Measurements from ENCODE around the gene P2RX7.
A peak's percentile ranks its signal among the peaks of the same experiment; 100 is the strongest.
"Not testable (repeated sequence)": the region's sequence is repeated elsewhere in the genome, so short reads cannot be mapped to it uniquely, and the experiment has no call there.

P2RX7 gene

DNA sequence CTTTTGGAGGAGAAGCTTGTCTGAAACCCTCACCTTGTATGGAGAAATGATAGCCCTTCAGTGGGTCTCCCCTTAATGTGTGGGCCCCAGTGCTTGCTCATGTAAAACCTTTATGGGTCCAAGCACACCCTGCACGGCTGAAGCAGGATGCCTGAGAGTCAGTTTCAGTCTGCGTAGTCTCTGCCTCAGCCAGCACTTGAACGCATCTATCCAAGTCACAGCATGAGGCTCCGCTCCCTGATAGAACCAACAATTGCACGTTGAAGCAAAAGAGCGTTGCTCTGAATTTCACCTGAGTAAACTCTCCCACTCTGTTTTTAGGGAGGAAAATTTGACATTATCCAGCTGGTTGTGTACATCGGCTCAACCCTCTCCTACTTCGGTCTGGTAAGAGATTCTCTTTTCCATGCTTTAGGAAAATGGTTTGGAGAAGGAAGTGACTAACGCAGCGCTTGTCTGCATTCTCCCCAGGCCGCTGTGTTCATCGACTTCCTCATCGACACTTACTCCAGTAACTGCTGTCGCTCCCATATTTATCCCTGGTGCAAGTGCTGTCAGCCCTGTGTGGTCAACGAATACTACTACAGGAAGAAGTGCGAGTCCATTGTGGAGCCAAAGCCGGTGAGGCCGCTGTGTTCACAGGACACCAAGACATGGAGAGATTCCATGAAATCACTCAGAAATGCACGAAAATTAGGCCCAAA lies 44.3 kb downstream of the P2RX7 start:
- no peak for DNase-seq

DNA sequence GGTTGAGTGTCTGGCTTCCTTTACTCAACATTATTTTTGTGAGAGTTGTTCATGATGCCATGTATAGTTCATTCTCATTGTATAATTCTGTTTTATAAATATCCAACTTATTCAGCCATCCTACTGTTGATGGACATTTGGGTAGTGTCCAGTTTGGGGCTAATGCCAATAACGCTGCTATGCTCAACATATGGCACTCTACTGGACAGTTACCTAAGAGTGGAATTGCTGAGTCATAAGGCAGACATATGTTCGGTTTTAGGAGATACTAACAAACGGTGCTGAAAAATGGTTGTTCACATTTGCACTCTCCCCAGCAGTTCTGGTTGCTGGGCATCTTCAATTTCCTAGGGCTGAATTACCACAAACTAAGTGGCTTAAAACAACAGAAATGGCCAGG lies 48.5 kb downstream of the P2RX7 start:
- DNase-seq = no peak

DNA sequence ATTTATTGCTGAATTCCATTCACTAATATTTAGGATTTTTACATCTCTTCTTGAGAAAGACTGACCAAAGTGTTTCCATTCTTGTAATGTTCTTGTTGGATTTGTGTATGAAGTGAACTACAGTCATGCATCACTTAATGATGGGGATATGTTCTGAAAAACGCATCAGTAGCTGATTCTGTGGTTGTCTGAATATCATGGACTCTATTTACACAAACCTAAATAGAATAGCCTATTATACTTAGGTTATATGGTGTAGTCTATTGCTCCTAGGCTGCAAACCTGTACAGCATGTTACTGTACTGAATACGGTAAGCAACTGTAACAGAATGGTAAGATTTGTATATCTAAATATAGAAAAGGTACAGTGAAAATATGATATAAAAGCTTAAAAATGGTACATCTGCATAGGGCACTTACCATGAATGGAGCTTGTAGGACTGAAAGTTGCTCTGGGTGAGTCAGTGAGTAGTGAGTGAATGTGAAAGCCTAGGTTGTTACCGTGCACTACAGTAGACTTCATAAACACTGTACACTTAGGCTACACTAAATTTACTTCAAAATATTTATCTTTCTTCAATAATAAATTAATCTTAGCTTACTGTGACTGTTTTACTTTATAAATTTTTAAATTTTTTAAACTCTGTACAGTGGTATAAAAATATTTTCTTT lies 49.7 kb downstream of the P2RX7 start:
- DNase-seq = peak; percentile 12

DNA sequence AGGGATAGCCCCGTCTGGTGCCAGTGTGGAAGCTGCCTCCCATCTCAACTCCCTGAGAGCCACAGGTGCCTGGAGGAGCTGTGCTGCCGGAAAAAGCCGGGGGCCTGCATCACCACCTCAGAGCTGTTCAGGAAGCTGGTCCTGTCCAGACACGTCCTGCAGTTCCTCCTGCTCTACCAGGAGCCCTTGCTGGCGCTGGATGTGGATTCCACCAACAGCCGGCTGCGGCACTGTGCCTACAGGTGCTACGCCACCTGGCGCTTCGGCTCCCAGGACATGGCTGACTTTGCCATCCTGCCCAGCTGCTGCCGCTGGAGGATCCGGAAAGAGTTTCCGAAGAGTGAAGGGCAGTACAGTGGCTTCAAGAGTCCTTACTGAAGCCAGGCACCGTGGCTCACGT lies 51.7 kb downstream of the P2RX7 start:
- no peak for DNase-seq

DNA sequence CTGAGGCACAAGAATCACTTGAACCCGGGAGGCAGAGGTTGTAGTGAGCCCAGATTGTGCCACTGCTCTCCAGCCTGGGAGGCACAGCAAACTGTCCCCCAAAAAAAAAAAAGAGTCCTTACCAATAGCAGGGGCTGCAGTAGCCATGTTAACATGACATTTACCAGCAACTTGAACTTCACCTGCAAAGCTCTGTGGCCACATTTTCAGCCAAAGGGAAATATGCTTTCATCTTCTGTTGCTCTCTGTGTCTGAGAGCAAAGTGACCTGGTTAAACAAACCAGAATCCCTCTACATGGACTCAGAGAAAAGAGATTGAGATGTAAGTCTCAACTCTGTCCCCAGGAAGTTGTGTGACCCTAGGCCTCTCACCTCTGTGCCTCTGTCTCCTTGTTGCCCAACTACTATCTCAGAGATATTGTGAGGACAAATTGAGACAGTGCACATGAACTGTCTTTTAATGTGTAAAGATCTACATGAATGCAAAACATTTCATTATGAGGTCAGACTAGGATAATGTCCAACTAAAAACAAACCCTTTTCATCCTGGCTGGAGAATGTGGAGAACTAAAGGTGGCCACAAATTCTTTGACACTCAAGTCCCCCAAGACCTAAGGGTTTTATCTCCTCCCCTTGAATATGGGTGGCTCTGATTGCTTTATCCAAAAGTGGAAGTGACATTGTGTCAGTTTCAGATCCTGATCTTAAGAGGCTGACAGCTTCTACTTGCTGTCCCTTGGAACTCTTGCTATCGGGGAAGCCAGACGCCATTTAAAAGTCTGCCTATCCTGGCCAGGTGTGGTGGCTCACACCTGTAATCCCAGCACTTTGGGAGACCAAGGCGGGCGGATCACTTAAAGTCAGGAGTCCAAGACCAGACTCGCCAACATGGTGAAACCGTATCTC lies 52.6 kb downstream of the P2RX7 start:
- no peak for DNase-seq

DNA sequence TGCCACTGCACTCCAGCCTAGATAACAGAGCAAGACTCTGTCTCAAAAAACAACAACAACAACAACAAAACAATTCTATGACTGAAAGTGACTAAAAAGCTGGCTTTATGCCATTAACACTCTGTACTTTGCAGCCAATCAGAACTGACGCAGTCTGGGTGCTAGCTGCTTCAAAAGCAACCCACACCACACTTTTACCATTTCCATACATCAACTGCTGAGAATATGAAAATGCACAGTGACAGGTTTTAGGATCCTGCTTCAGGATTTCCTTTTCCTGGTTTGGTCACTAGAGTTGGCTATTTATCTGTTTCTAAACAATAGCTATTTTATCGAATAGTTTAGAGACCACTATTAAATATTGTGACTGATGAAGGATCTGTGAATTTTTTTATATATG lies 54.1 kb downstream of the P2RX7 start:
- DNase-seq = no peak

DNA sequence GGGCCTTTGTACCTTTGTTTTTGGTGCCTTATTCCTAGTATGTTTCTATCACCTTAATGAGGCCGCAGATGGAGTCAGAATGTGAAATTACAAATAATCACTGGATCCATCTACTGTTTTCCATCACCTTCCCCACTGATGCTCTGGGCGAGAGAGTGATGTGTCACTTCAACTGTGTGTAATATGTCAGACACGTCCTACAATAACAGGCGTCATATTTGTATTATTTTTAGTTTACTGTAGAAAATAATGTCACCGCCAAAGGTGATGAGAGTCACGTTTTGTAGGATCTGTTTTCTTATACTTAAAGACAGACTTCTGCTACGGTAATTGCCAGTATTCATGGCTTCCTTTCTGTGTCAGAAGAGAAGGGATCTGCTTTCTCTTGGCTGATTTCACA lies 54.8 kb downstream of the P2RX7 start:
- no peak for DNase-seq

DNA sequence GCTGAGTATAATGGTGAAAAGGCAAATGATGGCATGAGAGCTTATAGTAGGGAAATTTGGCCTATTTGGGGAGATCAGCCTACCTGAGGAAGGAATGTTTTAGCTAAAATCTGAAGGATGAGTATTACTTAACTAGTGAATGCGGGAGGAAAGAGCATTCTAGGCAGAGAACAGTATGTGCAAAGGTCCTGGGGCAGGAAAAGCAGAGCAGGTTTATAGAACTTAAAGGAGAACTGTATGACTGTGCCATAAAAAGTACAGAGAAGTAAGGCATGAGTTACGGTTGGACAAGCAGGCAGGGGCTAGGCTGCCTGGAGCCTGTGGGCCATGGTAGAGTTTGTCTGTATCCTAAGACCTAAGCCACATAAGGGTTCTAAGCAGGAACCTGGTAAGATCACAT lies 55.6 kb downstream of the P2RX7 start:
- DNase-seq = no peak

DNA sequence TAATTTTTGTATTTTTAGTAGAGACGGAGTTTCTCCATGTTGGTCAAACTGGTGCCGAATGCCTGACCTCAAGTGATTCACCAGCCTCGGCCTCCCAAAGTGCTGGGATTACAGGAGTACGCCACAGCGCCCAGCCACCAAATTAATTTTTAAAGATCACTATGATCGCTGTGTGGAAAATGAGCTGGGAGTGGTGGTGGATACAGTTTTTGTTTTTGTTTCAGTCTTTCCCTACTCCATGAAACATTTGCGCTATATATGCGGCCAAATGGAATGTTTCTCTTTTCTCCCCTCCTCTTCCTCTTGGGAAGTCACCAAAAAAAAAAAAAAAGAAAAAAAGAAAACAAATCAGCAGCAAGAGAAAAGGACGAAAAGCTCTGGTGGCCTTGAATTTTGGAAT lies 56.5 kb downstream of the P2RX7 start:
- DNase-seq = no peak

DNA sequence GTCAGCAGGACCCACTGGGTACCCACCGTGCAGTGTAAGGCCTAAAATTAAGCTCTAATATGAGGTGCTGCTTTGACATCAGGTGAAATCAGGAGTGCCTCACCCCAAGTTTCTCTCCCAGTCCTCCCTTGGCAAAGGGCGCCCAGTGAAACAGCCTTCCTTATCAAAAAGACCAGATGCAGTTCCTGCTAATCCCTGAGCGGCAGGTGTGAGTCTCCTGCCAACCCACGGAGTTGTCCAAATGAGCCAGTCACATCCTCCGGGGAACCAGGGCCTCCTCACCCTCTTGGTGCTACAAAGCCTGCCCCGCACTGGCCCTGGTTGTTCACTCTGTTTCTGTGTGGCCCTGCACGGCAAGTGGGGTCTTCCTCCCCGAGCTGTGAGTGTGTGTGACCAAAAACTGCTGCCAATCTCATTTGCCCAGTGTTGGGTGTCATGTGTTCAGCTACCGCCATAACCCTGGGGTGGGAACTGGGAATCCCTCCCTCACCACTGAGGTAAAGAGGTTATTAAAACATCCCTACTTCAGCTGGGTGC lies 57.0 kb downstream of the P2RX7 start:
- no peak for DNase-seq

DNA sequence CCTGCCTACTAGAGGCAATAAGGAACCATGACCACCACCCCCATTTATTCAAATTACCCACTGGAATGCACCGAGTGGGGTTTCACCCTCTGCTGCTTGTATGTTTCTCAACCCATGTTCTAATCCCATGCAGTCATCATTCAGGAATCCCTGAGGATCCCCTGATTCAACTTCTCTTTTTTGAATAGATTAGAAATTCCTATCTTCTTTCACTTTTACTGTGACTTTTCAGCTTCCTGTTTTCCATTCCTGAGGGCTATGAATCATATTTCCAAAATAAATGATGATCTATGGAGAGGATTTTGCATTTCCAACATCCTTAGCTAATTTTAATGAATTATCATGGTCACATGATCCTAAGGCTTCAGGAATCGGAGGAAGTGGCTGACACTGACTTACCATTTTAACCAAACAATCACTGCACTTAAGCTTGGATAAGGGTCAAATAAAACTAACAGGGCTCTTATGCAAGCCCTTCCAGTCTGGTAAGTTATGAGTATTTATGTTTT lies 57.9 kb downstream of the P2RX7 start:
- DNase-seq = no peak

DNA sequence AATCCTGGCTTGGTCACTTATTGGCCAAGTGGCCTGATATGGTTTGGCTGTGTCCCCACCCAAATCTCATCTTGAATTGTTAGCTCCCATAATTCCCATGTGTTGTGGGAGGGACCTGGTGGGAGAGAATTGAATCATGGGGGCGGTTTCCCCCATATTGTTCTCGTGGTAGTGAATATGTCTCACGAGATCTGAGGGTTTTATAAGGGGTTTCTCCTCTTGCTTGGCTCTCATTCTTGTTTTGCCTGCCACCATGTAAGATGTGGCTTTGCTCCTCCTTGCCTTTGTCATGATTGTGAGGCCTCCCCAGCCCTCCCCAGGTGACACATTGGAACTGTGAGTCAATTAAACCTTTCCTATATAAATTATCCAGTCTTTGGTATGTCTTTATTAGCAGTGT lies 58.5 kb downstream of the P2RX7 start:
- no peak for DNase-seq

DNA sequence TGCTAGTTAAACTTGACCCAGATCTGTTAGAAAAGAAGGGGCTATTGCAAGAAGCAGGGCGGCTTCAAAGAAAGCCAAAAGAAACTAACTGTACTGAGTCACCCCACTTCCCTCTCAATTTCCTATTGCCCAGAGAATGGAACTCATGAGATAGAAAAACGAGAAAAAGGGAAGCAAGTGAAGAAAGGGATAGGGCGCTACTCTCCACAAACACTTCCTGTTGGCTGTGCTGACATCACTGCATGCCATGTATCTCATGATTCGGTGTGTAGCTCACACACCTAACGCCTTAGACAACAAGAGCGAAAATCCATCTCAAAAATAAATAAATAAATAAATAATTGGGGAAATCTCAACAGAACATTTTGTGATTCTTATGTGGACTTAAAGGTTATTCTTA lies 64.2 kb downstream of the P2RX7 start:
- no peak for DNase-seq

DNA sequence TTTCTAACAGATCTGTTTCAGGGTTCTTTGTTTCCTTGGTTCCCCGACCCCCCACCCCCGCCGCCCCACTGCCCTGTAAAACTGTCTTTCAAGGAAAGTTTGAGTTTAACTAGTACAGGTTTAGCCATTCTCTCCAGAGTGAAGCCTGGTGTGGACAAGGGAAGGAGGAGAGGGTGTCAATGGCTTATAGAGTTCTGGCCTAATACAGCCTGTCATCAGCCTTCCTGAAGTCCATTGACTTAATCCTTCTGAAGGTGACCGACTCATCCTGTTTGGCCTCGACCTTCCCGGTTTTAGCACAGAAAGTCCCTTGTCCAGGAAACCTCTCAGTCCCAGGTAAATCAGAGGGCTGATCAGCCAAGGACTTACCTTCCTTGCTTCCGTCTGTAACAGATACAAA lies 66.3 kb downstream of the P2RX7 start:
- DNase-seq = no peak

DNA sequence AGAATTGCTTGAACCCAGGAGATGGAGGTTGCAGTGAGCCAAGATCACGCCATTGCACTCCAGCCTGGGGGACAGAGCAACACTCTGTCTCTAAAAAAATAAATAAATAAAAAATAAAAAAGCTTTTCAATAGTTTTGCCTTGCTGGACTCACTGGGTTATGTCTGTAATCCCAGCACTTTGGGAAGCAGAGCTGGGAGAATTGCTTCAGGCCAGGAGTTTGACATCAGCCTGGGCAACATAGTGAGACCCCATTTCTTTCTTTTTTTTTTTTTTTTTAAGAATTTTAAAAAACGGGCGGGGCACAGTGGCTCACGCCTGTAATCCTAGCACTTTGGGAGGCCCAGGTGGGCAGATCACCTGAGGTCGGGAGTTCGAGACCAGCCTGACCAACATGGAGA lies 68.5 kb downstream of the P2RX7 start:
- not testable (repeated sequence) for DNase-seq

DNA sequence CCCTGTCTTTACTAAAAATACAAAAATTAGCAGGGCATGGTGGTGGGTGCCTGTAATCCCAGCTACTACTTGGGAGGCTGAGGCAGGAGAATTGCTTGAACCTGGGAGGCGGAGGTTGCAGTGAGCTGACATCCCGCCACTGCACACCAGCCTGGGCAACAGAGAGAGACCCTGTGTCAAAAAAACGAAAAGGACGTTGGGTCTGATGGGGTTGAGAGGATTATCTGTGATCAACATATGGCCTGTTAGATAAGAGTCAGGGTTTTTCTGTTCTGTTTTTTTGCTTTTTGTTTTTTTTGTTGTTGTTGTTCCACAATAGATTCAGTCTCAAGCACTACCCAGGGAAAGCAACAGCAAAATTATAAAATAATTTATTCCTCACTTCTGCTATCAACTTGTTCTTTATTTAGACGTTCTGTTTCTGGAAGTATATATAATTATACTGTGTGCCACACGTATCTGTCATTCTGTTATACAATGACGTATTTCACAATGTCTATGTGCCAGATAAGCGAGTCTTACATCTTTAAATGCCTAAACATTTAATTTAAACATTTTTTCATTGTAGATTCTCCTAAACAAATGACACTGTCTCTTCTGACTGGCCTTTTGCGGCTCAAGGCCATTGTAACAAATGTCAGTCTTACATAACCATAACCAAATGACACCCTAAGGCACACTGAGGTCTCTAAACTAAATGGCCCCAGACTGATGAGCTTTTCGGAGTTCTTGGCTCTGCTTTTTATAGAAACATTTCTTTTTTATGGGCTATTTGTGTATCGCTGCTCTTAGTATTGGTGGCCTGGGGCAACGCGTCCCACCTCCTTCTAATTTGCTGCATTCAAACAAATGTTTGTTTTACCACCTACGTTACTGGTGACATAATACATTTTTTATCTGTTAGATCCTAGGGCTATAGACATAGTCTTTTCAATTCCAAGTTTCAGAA lies 70.0 kb downstream of the P2RX7 start:
- no peak for DNase-seq

DNA sequence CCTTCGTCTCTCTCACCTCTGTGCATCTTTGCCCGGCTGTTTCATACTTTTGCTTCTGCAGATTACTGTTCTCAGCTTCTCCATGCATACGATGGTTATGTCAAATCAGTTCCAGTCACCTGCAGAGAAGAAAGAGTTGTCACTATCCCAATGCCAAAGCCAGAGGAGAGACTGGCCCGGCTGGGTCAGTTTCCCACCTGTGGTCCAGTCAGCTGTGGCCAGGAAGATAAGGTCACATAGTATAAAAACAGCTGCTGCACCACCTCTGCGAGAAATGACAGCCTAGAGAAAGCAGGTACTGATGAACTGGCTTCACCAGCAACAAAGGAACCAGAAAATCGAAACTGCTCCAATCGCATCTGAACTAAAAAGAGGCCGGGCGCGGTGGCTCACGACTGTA lies 70.8 kb downstream of the P2RX7 start:
- no peak for DNase-seq

DNA sequence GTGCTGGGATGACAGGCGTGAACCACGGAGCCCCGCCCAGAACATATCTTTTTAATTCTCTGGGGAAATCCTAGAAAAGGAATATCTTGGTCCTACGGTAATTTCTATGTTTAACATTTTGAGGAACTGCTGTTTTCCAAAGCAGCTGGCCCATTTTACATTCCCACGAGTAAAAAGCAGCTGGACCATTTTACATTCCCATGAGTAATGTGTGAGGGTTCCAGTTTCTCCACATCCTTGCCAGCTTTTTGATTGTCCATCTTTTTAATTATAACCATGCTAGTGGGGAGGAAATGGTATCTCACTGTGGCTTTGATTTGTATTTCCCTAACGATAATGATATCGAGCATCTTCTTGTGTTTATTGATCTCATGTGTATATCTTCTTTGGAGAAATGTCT lies 72.8 kb downstream of the P2RX7 start:
- no peak for DNase-seq

DNA sequence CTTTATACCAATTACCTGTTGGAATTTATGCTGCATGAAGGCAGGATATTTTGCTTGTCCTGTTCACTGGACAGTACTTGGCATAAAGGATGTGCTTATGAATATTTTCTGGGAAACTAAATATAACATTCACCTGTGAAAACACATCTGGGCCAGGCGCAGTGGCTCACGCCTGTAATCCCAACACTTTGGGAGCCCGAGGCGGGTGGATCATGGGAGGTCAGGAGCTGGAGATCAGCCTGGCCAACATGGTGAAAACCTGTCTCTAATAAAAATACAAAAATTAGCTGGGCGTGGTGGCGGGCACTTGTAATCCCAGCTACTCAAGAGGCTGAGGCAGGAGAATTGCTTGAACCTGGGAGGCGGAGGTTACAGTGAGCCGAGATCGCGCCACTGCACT lies 75.9 kb downstream of the P2RX7 start:
- not testable (repeated sequence) for DNase-seq

DNA sequence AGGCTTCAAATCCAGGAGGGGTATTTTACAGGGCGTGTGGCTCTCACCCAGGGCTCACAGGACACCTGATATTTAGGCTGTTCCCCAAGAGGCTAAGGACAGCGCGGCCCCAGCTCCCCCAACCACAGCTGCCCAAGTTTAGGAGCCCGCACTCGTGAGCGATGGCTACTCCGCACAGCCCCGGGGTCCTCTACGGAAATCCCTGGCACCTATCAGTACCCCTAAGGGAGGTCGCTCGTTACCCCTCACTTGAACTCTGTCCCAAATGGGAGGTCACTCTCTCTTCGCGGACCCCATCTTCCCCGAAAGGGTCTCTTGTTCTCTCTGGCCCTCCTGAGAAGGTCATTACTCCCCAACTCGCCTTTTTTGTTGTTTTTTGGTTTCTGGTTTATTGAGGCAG lies 76.5 kb downstream of the P2RX7 start:
- DNase-seq = no peak

DNA sequence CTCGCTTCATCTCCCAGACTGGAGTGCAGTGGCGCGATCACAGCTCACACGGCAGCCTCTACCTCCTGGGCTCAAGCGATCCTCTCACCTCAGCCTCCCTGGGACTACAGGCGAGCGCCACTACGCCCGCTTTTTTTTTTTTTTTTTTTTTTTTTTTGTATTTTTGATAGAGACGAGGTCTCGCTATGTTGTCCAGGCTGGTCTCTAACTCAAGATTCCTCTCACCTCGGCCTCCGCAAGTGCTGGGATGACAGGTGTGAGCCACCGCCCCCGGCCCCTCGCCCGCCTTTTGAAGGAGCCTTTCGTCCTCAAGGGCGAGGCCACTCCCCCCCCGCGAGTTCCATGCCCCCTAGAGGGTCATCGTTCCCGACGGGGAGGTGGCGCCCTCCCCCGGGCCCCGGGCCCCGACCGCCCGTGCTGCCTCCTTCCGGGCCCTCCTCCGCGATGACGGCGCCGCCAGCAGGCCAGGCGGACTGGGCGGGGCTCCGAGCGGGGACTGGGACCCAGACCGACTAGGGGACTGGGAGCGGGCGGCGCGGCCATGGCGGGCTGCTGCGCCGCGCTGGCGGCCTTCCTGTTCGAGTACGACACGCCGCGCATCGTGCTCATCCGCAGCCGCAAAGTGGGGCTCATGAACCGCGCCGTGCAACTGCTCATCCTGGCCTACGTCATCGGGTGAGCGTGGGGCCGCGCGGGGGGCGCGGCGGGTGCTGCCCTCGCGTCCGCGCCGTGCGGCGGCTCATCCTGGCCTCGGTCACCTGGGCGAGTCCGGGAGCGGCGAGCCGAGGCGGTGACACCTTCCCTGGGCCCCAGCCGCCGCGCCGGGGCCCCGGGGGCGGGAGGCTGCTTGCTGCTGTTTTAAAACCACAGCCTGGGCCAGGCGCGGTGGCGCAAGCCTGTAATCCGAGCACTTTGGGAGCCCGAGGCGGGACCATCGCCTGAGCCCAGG lies 77.2 kb downstream of the P2RX7 start, which contains the start of gene P2RX4:
Gene P2RX4 (plus strand): TSS at position 506 of the 949 bp plus-strand sequence. CDS start 36 bp downstream, at position 542.
- peak; percentile 91 for DNase-seq

Measured in activated CD4-positive, alpha-beta T cell treated with anti-CD3 and anti-CD28 coated beads for 48 hours (primary cell).